GM19239 (cell line): ENCODE data around the gene ZNF322.

Experiments used
- DNase-seq: peaks from one replicate; pipeline ENCODE4 v3.0.0; 2011; ENCODE audit warnings: low spot score; ENCODE audit not compliant: insufficient read length
- FAIRE-seq: peaks from 2 replicates; lab custom pipeline; 2011; peaks lifted over from hg19 to GRCh38; lab: Jason Lieb, UNC

The ZNF322 gene

GRCh38 chr6:26623339-26623859 lies 36.1 kb downstream of the ZNF322 start:
- FAIRE-seq (no peak), DNase-seq (no peak)

GRCh38 chr6:26613689-26614683 lies 45.6 kb downstream of the ZNF322 start:
- FAIRE-seq, result no peak
- no peak for DNase-seq

GRCh38 chr6:26613201-26613600 lies 46.3 kb downstream of the ZNF322 start:
- FAIRE-seq, result no peak
- DNase-seq, result no peak

- FAIRE-seq (no peak), DNase-seq (no peak)
Observed at GRCh38 chr6:26611599-26611998, 47.9 kb downstream of the ZNF322 start.

- FAIRE-seq (no peak), DNase-seq (no peak)
Observed at GRCh38 chr6:26609463-26609862, 50.1 kb downstream of the ZNF322 start.

- peak; percentile 92 for FAIRE-seq
- DNase-seq, result peak; percentile 48
Observed at GRCh38 chr6:26607434-26608230, 51.9 kb downstream of the ZNF322 start.

- FAIRE-seq, result no peak
Observed at GRCh38 chr6:26604797-26605196, 54.7 kb downstream of the ZNF322 start.

GRCh38 chr6:26604026-26604425 lies 55.5 kb downstream of the ZNF322 start:
- DNase-seq (no peak), FAIRE-seq (no peak)

More at GRCh38 chr6:26604797-26605196, 54.7 kb downstream of the ZNF322 start:
- DNase-seq, result no peak

GRCh38 chr6:26602262-26602661 lies 57.3 kb downstream of the ZNF322 start:
- no peak for FAIRE-seq
- no peak for DNase-seq

GRCh38 chr6:26600759-26601158 lies 58.8 kb downstream of the ZNF322 start:
- FAIRE-seq, result no peak
- DNase-seq, result no peak

- DNase-seq (no peak), FAIRE-seq (peak; percentile 42)
Observed at GRCh38 chr6:26599591-26599990, 60.0 kb downstream of the ZNF322 start.

GRCh38 chr6:26599134-26599533 lies 60.4 kb downstream of the ZNF322 start:
- no peak for FAIRE-seq
- no peak for DNase-seq

- DNase-seq (no peak), FAIRE-seq (no peak)
Observed at GRCh38 chr6:26598267-26598666, 61.3 kb downstream of the ZNF322 start.

- FAIRE-seq (no peak), DNase-seq (no peak)
Observed at GRCh38 chr6:26597821-26598220, 61.7 kb downstream of the ZNF322 start.

- DNase-seq (no peak), FAIRE-seq (no peak)
Observed at GRCh38 chr6:26597389-26597766, 62.2 kb downstream of the ZNF322 start.

- DNase-seq (peak; percentile 74), FAIRE-seq (peak; percentile 99)
Observed at GRCh38 chr6:26596579-26597388, 62.8 kb downstream of the ZNF322 start, which contains the start of gene ABT1. Gene ABT1 (plus strand): TSS chr6:26596953. CDS start chr6:26596983, 30 bp downstream.

GRCh38 chr6:26595669-26596269 lies 63.8 kb downstream of the ZNF322 start:
- DNase-seq, result no peak
- peak; percentile 98 for FAIRE-seq

GRCh38 chr6:26594730-26595632 lies 64.6 kb downstream of the ZNF322 start:
- peak; percentile 45 for FAIRE-seq
- no peak for DNase-seq
